H9 (cell line): ENCODE results near the gene ELOA. TPM values are rescaled to one million over a fixed set of nuclear protein-coding genes. Genes with fewer than 3 reads are reported as not detected.

Experiments used
- DNase-seq: peaks from one replicate; pipeline ENCODE4 v3.0.0-alpha.2; 2017
- H2AFZ ChIP-seq: one replicate; pipeline ENCODE4 v1.6.1; 2013; ENCODE audit warnings: mild to moderate bottlenecking, low read length, control low read depth, moderate library complexity
- H2AK5ac ChIP-seq: 2 replicates; pipeline ENCODE4 v1.6.1; 2013; ENCODE audit warnings: low read length, control low read depth, mixed read lengths; ENCODE audit not compliant: insufficient read length
- H2BK120ac ChIP-seq: one replicate; pipeline ENCODE4 v1.6.1; 2013; ENCODE audit warnings: low read depth, mild to moderate bottlenecking, low read length, control low read depth, inconsistent platforms; ENCODE audit not compliant: poor library complexity, severe bottlenecking
- H2BK12ac ChIP-seq: 2 replicates; pipeline ENCODE4 v1.6.1; 2013; ENCODE audit warnings: low read length, control low read depth, mixed read lengths, low read depth; ENCODE audit not compliant: insufficient read length
- H2BK15ac ChIP-seq: 2 replicates; pipeline ENCODE4 v1.6.1; 2013; ENCODE audit warnings: low read depth, low read length, control low read depth
- H2BK20ac ChIP-seq: one replicate; pipeline ENCODE4 v1.6.1; 2013; ENCODE audit warnings: low read depth, mild to moderate bottlenecking, low read length, control low read depth, inconsistent platforms; ENCODE audit not compliant: poor library complexity, severe bottlenecking
- H2BK5ac ChIP-seq: 2 replicates; pipeline ENCODE4 v1.6.1; 2013; ENCODE audit warnings: low read length, control low read depth, mixed read lengths; ENCODE audit not compliant: insufficient read length
- H3K14ac ChIP-seq: 2 replicates; pipeline ENCODE4 v1.6.1; 2013; ENCODE audit warnings: low read length, control low read depth; ENCODE audit not compliant: insufficient read depth
- H3K18ac ChIP-seq: 2 replicates; pipeline ENCODE4 v1.6.1; 2013; ENCODE audit warnings: low read depth, mild to moderate bottlenecking, mixed read lengths, low read length, control low read depth; ENCODE audit not compliant: insufficient read length
- H3K23ac ChIP-seq: 2 replicates; pipeline ENCODE4 v1.6.1; 2013; ENCODE audit warnings: low read length, control low read depth, mixed read lengths, low read depth; ENCODE audit not compliant: insufficient read length
- H3K23me2 ChIP-seq: 2 replicates; pipeline ENCODE4 v1.6.1; 2013; ENCODE audit warnings: low read depth, mild to moderate bottlenecking, mixed read lengths, low read length, control low read depth; ENCODE audit not compliant: insufficient read length, poor library complexity, severe bottlenecking
- H3K27ac ChIP-seq: 2 replicates; pipeline ENCODE4 v1.5.1; 2013; ENCODE audit warnings: low read length, control low read depth, mixed read lengths, low read depth; ENCODE audit not compliant: insufficient read length
- H3K27me3 ChIP-seq: 2 replicates; pipeline ENCODE4 v1.6.1; 2013; ENCODE audit warnings: low read length, control low read depth, inconsistent platforms; ENCODE audit not compliant: insufficient read depth
- H3K4ac ChIP-seq: 2 replicates; pipeline ENCODE4 v1.6.1; 2013; ENCODE audit warnings: low read depth, mild to moderate bottlenecking, control low read depth, inconsistent platforms, low read length, moderate library complexity
- H3K4me1 ChIP-seq: 2 replicates; pipeline ENCODE4 v1.6.1; 2013; ENCODE audit warnings: low read length, control low read depth, inconsistent platforms; ENCODE audit not compliant: insufficient read depth
- H3K4me2 ChIP-seq: 2 replicates; pipeline ENCODE4 v1.6.1; 2013; ENCODE audit warnings: low read length, control low read depth, mixed read lengths; ENCODE audit not compliant: insufficient read length, insufficient read depth
- H3K56ac ChIP-seq: 2 replicates; pipeline ENCODE4 v1.6.1; 2013; ENCODE audit warnings: low read depth, mild to moderate bottlenecking, mixed read lengths, low read length, control low read depth; ENCODE audit not compliant: insufficient read length
- H3K79me1 ChIP-seq: 2 replicates; pipeline ENCODE4 v1.6.1; 2013; ENCODE audit warnings: low read depth, mild to moderate bottlenecking, moderate library complexity, low read length, control low read depth, inconsistent platforms; ENCODE audit not compliant: insufficient read depth, poor library complexity, severe bottlenecking
- H3K79me2 ChIP-seq: 2 replicates; pipeline ENCODE4 v1.6.1; 2013; ENCODE audit warnings: low read length, control low read depth, inconsistent platforms; ENCODE audit not compliant: insufficient read depth
- H3K9ac ChIP-seq: 2 replicates; pipeline ENCODE4 v1.6.1; 2013; ENCODE audit warnings: low read length, control low read depth, mixed read lengths; ENCODE audit not compliant: insufficient read length; ENCODE audit errors: extremely low read depth
- H3K9me3 ChIP-seq: one replicate; pipeline ENCODE4 v1.6.1; 2013; ENCODE audit warnings: low read depth, low read length, inconsistent platforms; ENCODE audit not compliant: control insufficient read depth
- H3T11ph ChIP-seq: one replicate; pipeline ENCODE4 v1.6.1; 2013; ENCODE audit warnings: mild to moderate bottlenecking, low read length, control low read depth, inconsistent platforms
- H4K20me1 ChIP-seq: one replicate; pipeline ENCODE4 v1.6.1; 2013; ENCODE audit not compliant: control insufficient read depth, insufficient read length, insufficient read depth
- H4K5ac ChIP-seq: 2 replicates; pipeline ENCODE4 v1.6.1; 2013; ENCODE audit warnings: low read depth, mild to moderate bottlenecking, mixed read lengths, low read length, control low read depth; ENCODE audit not compliant: insufficient read length
- H4K8ac ChIP-seq: replicated peaks from 2 replicates; pipeline ENCODE4 v1.6.1; 2013; ENCODE audit warnings: low read length, control low read depth, mixed read lengths, low read depth; ENCODE audit not compliant: insufficient read length
- H4K91ac ChIP-seq: 2 replicates; pipeline ENCODE4 v1.6.1; 2013; ENCODE audit warnings: low read depth, mild to moderate bottlenecking, moderate library complexity, mixed read lengths, low read length, control low read depth; ENCODE audit not compliant: insufficient read length
- H3K27ac Mint-ChIP-seq, 3 experiments: 2 replicates in 2 of 3; 3 replicates in 1 of 3; pipeline ENCODE4 v1.8.0; 2020 to 2021; ENCODE audit warnings: mixed read lengths in 3 of 3, mild to moderate bottlenecking in 1 of 3, moderate library complexity in 1 of 3
- H3K27me3 Mint-ChIP-seq: 2 replicates; pipeline ENCODE4 v1.8.0; 2021; ENCODE audit warnings: low read depth, mild to moderate bottlenecking, moderate library complexity, mixed read lengths
- H3K36me3 Mint-ChIP-seq, 3 experiments: 2 replicates in 2 of 3; 3 replicates in 1 of 3; pipeline ENCODE4 v1.8.0; 2020 to 2021; ENCODE audit warnings: low read depth in 3 of 3, mixed read lengths in 3 of 3; ENCODE audit not compliant: insufficient read depth in 1 of 3
- H3K4me1 Mint-ChIP-seq, 2 experiments: 2 replicates each; pipeline ENCODE4 v1.8.0; 2020; ENCODE audit warnings: mixed read lengths in 2 of 2
- H3K4me3 Mint-ChIP-seq, 2 experiments: 2 replicates in 1 of 2; 3 replicates in 1 of 2; pipeline ENCODE4 v1.8.0; 2020 to 2021; ENCODE audit warnings: mild to moderate bottlenecking in 2 of 2, mixed read lengths in 2 of 2, moderate library complexity in 1 of 2
- H3K9me3 Mint-ChIP-seq, 2 experiments: 2 replicates in 1 of 2; 3 replicates in 1 of 2; pipeline ENCODE4 v1.8.0; 2020; ENCODE audit warnings: mild to moderate bottlenecking in 2 of 2, mixed read lengths in 2 of 2, moderate library complexity in 1 of 2
- CTCF ChIP-seq: fragments of 200-600 bp; sonication (generic); conservative IDR thresholded peaks from 3 replicates; pipeline ENCODE4 v1.8.0; 2021; ENCODE audit warnings: antibody characterized with exemption, mild to moderate bottlenecking
- WGBS: extraction: QIAGEN DNeasy Blood & Tissue Kit; methylation state at CpG from one replicate; pipeline ENCODE4 v1.1.7; 2013; ENCODE audit warnings: missing lambda C conversion rate, low lambda C conversion rate, mixed read lengths; ENCODE audit not compliant: insufficient read length; ENCODE audit errors: extremely low coverage; 5-methylcytosine and 5-hydroxymethylcytosine counted together
- total RNA-seq: library from RNA; stranded (reverse); gene quantifications from 2 replicates; pipeline ENCODE4 v1.2.1, GENCODE V29; 2021

Gene ELOA
- total RNA-seq, 1 experiment from 2014 or later: 66.2 TPM

- Histone ChIP-seq H3K23me2 (peaks cover 6% of the 10 kb centered on the region), H4K20me1 (no peaks in the 10 kb centered on the region), H2BK12ac (no peak overlapping the region), H2BK5ac (no peak overlapping the region), H3K27ac (no peak overlapping the region), H3K79me2 (peaks cover 10% of the 10 kb centered on the region; the same call in 1 of the 2 replicates), H4K8ac (no peak overlapping the region), H2BK120ac (no peak overlapping the region), H2BK20ac (no peak overlapping the region), H3K79me1 (peaks cover 12% of the 10 kb centered on the region), H3K9ac (no peak overlapping the region), H4K5ac (no peak overlapping the region), H3T11ph (no peak overlapping the region), H4K91ac (no peak overlapping the region), H2AFZ (no peak overlapping the region), H3K23ac (no peak overlapping the region), H2BK15ac (no peak overlapping the region), H3K9me3 (no peaks in the 10 kb centered on the region), H3K4me1 (no peaks in the 10 kb centered on the region; the same call in 1 of the 2 replicates), H3K14ac (no peak overlapping the region), H3K27me3 (no peaks in the 10 kb centered on the region), H3K56ac (no peak overlapping the region), H3K18ac (no peak overlapping the region), H2AK5ac (no peak overlapping the region), H3K4me2 (no peak overlapping the region), H3K4ac (no peak overlapping the region)
- TF ChIP-seq CTCF: no peak
- Mint-ChIP-seq H3K27ac (no peak overlapping the region), H3K4me1 (peaks cover 11 to 22% of the 10 kb centered on the region in 2 experiments), H3K27me3 (no peaks in the 10 kb centered on the region), H3K4me3 (peak overlapping the region in 1 of 2 experiments; percentile 42; a peak in 3 of 5 replicates), H3K9me3 (no peaks in the 10 kb centered on the region), H3K36me3 (peaks cover 5 to 18% (median 13%) of the 10 kb centered on the region in 3 experiments; a peak in 6 of 7 replicates)
- no CpG with 5 or more reads among the region's 2 CpGs for WGBS
- no peak for DNase-seq
Observed at GRCh38 chr1:23776217-23776616, 32.9 kb downstream of the ELOA start.
